Retinal pigment epithelial cell (primary cell): ENCODE data around the gene OXCT1.
"Not testable (repeated sequence)": the region's sequence is repeated elsewhere in the genome, so short reads cannot be mapped to it uniquely, and the experiment has no call there.

Experiments
- DNase-seq: peaks from one replicate; pipeline ENCODE4 v3.0.0-alpha.2; 2010; ENCODE audit warnings: low read depth
- H3K4me3 ChIP-seq: 2 replicates; pipeline ENCODE4 v1.5.1; 2011; ENCODE audit warnings: mild to moderate bottlenecking, low read length, control low read depth, moderate library complexity
- TF ChIP-seq, protein P1 (sequence below): conservative IDR thresholded peaks from 2 replicates; pipeline ENCODE4 v1.5.1; 2011; ENCODE audit warnings: low read depth, low read length, control low read depth, inconsistent platforms

The OXCT1 gene

DNA sequence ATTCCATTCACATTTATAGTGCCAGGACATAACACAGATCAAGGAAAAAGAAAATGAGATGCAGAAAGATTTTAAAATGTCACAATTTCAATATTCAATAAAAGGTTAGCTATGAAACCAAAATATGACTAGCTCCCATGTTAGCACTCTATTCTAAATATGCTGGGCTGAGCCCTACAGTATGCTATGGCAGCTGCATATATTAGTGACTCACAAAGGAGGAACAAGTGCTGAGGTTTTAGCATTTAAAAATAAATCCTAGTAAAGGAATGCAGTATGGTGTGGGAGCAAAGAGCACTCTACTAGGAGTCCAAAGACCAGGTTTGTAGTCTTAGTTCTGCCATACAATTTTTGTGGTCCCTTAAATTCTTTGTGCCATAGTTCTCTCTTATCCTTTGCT is 118.4 kb downstream of the OXCT1 start:
- H3K4me3 ChIP-seq = no peak overlapping the region
- DNase-seq = no peak
- TF ChIP-seq, protein P1, sequence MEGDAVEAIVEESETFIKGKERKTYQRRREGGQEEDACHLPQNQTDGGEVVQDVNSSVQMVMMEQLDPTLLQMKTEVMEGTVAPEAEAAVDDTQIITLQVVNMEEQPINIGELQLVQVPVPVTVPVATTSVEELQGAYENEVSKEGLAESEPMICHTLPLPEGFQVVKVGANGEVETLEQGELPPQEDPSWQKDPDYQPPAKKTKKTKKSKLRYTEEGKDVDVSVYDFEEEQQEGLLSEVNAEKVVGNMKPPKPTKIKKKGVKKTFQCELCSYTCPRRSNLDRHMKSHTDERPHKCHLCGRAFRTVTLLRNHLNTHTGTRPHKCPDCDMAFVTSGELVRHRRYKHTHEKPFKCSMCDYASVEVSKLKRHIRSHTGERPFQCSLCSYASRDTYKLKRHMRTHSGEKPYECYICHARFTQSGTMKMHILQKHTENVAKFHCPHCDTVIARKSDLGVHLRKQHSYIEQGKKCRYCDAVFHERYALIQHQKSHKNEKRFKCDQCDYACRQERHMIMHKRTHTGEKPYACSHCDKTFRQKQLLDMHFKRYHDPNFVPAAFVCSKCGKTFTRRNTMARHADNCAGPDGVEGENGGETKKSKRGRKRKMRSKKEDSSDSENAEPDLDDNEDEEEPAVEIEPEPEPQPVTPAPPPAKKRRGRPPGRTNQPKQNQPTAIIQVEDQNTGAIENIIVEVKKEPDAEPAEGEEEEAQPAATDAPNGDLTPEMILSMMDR = no peak

DNA sequence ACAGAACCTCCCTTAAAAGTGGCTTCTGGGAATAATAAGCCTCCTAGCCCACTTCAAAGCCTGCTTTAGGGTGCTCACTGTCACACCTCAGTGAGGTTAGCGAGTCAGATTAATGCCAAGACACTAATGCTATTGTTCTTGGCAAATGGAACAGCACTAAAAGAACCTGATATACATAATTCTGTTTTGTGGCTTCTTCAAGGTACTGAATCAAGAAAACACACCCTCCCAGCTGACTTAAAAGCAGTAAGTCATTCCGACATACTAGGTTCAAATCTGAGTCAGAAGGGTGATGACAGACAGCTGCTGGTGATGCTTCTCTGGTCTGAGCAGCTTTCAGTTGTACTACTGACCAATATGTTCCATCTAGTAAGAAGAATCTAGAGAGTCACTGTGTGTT is 121.6 kb downstream of the OXCT1 start:
- no peak for DNase-seq
- H3K4me3 ChIP-seq = no peak overlapping the region
- TF ChIP-seq, protein P1 = no peak

DNA sequence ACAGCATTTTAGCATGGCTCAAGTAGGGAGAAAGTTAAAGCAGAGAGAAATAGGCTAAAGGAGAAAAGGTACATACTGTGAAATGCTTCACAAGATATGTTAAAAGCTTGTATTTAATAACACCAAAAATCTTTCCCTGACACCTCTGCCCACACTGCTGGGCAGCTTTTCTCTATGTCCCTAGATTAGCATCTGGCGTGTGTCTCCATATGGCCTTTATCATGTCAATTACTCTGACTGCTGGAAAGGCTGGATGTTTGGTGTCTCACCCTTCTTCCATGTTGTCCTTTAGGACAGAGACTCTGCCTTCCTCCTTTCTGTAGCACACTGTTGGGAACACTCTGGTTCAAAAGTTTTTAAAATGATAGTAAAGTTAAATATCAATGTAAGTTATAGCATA is 122.5 kb downstream of the OXCT1 start:
- TF ChIP-seq, protein P1 = no peak
- H3K4me3 ChIP-seq = no peak overlapping the region
- no peak for DNase-seq

DNA sequence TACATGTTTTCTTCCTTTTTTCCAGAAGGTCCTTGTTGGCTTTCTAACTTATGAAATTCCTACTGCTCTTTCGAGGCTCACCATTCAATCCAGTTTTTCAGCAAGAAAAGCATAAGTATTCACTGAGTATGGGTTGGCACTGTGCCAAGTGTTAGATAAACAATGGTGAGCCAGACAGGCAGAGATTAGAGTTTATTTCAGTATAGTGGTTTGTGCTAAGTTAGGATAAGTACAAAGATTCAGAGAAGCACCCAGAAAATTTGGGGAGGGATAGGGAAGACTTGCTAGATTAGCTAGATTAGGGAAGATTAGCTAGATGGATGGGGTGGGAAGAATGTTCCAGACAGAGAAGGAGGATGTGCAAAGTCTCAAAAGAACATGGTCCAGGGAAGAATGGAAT is 122.9 kb downstream of the OXCT1 start:
- peak; percentile 39 for DNase-seq
- no peak overlapping the region for H3K4me3 ChIP-seq
- TF ChIP-seq, protein P1 = no peak

DNA sequence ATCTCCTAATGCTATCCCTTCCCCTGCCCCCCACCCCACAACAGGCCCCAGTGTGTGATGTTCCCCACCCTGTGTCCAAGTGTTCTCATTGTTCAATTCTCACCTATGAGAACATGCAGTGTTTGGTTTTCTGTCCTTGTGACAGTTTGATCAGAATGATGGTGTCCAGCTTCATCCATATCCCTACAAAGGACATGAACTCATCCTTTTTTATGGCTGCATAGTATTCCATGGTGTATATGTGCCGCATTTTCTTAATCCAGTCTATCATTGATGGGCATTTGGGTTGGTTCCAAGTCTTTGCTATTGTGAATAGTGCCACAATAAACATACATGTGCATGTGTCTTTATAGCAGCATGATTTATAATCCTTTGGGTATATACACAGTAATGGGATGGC is 127.6 kb downstream of the OXCT1 start:
- DNase-seq, H3K4me3 ChIP-seq: not testable (repeated sequence)

DNA sequence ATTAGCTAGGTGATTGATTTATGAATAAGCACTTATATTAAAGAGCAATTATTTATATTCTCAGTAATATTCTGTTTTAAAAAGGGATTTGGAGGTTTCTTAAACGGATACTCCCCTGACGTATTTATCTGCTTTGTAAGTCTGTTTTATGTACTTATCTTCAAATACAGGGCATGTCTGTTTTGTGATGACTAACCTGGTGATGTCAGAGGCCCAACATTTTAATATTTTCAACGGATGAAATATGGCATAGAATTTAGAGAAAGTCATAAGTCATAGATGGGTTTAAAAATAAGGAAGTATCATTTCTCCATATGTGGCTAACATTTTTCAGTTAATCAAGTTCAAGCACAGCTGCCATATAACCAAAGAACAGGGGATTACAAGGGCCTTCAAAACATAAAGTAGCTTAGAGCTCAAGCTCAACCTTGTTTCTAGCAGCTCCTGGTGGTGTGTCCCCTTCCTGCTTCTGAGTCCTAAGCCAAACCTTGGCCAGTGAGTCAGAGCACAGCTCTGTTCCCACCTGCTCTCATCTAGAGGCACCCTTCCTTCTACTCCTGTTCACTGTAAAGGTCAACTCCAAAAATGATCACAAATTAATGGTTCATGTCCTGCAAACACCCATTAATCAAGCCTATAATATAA is 131.4 kb downstream of the OXCT1 start:
- no peak for DNase-seq
- H3K4me3 ChIP-seq = no peak overlapping the region
- TF ChIP-seq, protein P1 = no peak

DNA sequence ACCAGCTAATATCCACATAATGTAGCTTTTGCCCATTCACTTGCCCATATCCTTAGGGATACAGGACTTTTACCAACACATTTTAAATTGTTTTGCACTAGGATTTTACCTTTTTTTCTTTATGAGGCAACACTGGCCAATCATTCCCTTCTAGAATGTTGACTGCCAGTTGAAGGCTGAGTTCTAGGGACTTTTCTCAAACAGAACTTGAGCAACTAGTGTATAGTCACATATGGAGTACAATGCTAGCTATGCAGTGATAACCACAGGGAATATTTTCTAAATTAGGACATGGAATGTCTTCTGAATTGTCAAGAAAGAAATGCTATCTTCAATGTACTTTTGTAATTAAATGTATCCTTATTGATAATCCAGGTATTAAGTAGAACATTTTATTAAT is 133.6 kb downstream of the OXCT1 start:
- H3K4me3 ChIP-seq = no peak overlapping the region
- TF ChIP-seq, protein P1 = no peak
- no peak for DNase-seq

DNA sequence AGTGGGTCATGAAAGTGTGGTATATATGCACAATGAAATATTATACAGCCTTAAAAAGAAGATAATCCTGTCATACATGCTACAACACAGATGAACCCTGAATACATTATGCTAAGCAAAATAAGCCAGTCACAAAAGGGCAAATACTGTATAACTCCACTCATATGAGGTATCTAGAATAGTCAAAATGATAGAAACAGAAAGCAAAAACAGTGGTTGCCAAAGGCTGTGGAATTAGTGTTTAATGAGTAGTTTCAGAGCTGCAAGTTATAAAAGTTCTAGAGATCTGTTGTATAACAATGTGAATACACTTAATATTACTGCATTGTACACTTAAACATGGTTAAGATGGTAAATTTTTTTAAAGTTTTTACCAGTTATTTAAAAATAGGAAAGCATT is 135.0 kb downstream of the OXCT1 start:
- DNase-seq = no peak
- H3K4me3 ChIP-seq = no peak overlapping the region
- TF ChIP-seq, protein P1 = no peak

DNA sequence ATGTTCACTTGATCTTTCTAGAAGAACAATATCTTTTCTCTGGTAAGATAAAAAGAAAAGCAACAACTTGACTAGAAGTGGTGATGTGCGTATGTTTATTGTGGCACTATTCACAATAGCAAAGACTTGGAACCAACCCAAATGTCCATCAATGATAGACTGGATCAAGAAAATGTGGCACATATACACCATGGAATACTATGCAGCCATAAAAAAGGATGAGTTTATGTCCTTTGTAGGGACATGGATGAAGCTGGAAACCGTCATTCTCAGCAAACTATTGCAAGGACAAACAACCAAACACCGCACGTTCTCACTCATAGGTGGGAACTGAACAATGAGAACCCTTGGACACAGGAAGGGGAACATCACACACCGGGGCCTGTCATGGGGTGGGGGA is 140.8 kb downstream of the OXCT1 start:
- H3K4me3 ChIP-seq, DNase-seq: not testable (repeated sequence)
